Hematopoietic multipotent progenitor cell treated with erythropoietin and hydrocortisone succinate and interleukin-3 and kit ligand, for 4 days (in vitro differentiated cells): ENCODE results near the gene KRT28.
"Not testable (repeated sequence)": the region's sequence is repeated elsewhere in the genome, so short reads cannot be mapped to it uniquely, and the experiment has no call there.

Experiments
- DNase-seq: peaks from one replicate; pipeline ENCODE4 v3.0.0-alpha.2; 2015

KRT28 gene

DNA sequence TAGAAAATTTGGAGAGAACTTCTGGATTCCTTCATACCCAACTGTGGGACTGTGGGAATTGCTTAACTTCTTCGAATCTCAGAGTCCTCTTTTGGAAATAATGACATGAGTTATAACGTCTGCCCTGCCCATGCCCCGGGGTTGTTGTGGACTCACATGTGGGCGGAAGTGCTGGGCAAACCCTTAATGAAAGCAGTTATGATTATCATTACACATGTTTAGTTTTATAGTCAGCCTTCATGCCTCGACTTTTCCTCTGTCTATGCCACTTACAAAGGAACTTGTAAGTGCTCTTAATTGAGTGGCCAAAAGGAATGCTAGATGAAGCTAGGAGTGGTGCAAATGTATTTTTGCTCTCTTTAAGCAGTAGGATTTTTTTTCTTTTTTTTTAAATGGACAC is 21.3 kb downstream of the KRT28 start:
- DNase-seq: no peak

DNA sequence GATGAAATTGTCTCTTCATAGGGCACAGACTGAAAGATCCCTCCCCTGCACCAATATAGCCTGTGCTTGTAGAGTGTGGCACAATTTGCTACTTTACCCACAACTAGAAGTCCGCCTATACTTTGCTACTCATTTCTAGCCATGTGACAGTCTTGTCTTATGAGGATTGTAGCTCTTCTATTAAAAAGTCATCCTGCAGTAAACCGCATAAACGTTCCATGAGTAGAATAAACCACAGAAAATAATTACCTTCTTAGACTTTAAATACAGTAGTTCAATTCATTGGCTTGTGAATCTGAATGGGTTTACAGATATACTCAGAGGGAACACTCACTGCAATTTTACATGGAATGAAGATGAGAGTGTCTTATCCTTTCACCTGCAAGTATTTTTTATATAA is 21.8 kb downstream of the KRT28 start:
- DNase-seq: no peak

DNA sequence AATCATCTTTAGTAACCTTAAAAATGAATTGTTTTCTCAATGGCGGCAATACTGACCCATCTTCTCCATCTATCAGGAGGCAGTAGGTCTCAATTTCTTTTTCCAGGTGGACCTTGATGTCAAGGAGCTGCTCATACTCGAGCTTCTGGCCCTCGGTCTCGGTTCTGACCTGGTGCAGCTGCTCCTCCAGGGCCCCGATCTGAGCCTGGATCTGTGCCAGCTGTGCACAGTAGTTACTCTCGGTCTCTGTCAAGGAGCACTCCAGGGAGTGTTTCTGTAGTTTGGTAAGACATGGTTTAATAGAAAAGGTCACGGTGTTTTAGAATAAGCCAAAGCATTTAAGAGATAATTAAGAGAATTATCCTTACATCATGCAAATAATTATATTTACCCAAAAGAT is 22.3 kb downstream of the KRT28 start:
- DNase-seq: no peak

DNA sequence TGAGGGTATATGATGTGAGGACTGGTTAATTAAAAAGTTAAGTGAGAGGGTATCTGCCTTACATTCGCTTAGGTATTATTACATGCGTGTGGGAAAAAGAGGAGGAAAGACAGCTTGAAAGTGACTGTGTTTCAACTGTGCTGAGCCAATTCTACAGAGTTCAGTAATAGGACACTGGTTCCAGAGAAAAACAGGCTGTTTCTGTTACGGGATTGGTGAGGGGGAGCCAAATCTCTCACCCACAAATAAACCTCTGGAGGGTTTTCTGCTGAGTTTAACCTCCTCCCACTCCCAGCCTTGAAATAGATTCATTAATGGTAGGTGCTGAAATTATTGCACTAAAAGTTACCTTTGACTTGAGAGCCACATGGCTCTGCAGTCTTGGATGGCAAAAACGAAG is 23.8 kb downstream of the KRT28 start:
- DNase-seq: no peak

DNA sequence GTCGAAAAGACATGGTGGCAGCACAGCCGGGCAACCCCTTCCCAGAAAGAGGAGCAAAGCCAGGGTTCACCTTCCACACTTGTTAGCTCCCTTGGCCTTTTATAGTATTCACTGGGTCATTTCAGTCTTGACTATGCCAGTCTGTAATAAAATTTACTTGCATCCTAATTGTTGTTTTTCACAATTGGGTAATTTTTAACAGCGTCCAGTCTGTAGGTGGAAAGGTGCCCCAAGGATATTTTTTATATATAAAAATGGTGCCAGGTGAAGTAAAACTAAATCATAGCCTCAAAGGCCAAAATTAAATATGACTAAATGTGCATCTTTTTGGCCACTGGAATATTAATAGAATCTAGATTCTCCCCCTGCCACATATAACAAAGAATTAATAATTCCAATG is 27.7 kb downstream of the KRT28 start, which contains the start of gene KRT26:
KRT26 (minus strand) TSS at position 101 of the 400 bp plus-strand sequence; CDS start at position 13, 88 bp downstream.
- DNase-seq: no peak

DNA sequence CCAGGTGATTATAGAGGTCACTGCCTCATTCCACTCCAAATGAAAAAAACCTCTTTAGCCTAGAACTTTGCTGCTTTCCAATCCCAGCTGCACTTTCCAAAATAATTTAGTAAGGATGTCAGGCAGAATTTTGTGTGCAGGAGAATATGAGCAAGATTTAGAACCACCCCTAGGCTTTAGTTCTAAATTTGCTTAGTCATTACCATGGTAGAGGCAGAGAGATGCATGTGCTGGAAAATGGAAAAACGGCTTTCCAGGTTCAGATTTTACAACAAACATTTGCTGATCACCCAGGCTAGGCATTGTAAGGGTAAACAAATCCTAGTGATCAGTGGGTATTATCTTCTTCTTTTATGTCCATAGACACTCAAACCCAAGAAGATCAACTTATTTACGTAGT is 34.1 kb downstream of the KRT28 start:
- no peak for DNase-seq

DNA sequence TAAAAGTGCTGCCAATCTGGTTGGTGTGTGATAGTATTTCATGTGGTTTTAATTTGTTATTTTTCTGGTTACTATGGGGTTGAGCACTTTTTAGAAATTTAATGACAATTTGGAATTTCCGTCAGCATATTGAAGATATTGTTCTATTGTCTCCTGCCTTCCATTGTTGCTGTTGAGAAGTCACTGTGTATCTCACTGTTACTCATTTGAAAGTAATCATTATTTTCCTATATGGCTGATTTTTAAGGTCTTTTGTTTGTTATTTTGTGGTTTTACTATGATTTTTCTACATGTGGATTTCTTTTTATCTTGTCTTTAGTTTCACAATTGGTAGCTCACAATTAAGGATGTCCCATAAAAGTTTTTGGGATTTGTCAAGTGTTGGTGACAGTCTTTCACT is 36.0 kb downstream of the KRT28 start:
- no peak for DNase-seq

DNA sequence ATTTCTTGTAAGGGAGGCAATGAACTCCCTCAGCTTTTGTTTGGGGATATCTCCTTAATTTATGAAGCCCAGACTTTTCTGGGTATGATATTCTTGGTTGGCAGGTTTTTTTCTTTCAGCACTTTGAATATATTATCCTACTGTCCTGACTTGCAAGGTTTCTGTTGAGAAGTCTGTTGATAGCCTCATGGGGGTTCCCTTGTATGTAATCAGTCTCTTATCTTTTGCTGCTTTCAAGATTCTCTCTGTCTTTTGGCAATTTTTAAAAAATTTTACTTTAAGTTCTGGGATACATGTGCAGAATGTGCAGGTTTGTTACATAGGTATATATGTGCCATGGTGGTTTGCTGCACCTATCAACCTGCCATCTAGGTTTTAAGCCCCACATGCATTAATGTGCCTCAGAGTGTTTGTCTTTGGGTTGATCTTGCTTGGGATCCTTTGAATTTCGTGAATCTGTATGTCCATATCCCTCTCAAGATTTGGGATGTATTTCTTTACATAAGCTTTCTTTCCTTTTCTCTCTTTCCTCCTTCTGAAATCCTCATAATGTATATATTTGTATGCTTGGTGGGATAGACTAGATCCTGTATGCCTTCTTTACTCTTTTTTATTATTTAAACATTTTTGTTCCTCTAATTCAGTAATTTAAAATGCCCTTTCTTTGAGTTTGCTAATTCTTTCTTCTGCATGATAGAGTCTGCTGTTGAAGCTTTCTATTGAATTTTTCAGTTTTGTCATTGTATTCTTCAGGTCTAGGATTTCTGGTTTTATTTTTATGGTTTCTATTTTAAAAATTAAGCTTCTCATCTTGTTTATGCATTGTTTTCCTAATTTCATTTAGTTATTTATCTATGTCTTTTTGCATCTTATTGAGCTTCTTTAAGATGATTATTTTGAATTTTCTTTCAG is 39.4 kb downstream of the KRT28 start:
- no peak for DNase-seq

DNA sequence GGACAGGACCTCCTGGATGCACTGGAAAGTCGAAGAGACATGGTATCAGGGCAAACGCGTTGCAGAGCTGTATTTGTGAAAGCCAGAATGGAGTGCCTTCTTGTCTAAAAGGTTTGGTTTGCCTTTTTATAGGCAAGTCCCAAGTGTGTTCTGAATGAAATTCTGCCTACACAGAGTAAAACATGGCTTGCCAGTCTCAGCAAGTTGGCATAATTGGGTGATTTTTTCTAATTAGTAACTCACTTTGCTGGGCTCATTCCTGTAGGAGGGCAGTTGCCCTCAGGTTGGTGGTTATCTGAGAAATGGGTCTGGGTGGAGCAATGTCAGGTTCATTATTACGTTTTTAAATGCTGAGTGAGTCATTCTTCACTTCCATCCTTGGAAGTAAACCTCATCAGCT is 44.5 kb downstream of the KRT28 start, which contains the start of gene KRT25:
KRT25 (minus strand) TSS at position 101 of the 400 bp plus-strand sequence; CDS start at position 41, 60 bp downstream.
- DNase-seq: no peak

DNA sequence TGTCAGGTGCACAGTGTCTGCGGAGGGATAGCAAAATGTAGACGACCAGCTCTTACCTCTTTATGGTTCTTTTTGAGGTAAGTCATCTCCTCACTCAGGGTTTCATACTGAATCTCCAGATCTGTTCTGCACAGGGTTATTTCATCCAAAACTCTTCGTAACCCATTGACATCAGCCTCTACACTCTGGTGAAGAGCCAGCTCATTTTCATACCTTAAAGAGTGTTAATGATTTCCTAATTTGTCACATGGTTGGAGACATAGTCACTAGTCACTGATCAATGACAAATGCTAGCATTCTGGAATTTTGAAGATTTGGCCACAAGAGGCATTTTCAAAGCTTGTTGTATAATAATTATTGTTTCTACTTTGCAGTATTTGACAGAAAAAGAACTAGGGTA is 46.0 kb downstream of the KRT28 start:
- DNase-seq: no peak

DNA sequence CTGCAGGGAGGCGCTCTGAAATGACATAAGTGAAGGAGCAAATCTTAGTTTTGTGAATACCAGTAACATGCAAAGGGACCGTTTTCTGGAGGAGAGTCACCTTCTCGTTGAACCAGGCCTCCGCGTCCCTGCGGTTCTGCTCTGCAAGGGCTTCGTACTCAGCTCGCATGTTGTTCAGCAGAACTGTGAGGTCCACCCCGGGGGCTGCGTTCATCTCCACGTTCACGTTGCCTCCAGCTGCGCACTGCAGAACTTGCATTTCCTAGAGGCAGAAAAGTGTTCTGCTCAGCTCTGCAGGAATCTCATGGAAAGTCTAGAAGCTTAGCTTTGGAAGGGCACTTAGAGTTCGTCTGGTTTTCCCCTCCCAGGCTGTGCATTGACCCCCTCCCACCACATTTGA is 48.7 kb downstream of the KRT28 start:
- DNase-seq: no peak

DNA sequence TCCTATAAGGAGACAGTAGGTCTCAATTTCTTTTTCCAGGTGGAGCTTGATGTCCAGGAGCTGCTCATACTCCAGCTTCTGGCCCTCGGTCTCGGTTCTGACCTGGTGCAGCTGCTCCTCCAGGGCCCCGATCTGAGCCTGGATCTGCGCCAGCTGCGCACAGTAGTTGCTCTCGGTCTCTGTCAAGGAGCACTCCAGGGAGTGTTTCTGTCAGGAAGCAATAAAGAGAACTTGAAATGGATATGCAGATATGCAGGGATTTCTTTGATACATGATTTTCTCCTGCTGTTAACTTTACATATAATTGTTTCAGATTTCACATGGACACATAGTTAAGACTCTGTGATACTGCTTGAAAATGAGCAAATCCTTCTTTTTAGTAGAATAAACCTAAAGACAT is 49.4 kb downstream of the KRT28 start:
- DNase-seq: no peak

DNA sequence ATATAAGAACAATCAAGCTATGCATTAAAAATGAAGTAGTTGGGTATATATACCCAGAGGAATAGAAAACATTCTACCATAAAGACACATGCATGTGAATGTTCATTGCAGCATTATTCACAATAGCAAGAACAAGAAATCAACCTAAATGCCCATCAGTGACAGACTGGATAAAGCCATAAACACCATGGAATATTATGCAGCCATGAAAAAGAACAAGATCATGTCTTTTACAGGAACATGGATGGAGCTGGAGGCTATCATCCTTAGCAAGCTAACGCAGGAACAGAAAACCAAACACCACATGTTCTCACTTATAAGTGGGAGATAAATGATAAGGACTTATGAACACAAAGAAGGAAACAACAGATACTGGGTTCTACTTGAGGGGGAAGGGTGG is 51.1 kb downstream of the KRT28 start:
- not testable (repeated sequence) for DNase-seq
